H54 (cell line): ENCODE measurements around the gene SYNE1.
A peak's percentile ranks its signal among the peaks of the same experiment; 100 is the strongest.
"Not testable (repeated sequence)": the region's sequence is repeated elsewhere in the genome, so short reads cannot be mapped to it uniquely, and the experiment has no call there.

Experiments used
- DNase-seq: peaks from one replicate; pipeline ENCODE4 v3.0.0; 2011; ENCODE audit warnings: low spot score, mixed read lengths; ENCODE audit not compliant: insufficient read length
- FAIRE-seq: peaks from 3 replicates; lab custom pipeline; 2011; peaks lifted over from hg19 to GRCh38; lab: Jason Lieb, UNC
- POLR2A ChIP-seq: IDR thresholded peaks from 2 replicates; pipeline ENCODE4 v1.6.1; 2011; ENCODE audit warnings: low read depth, mild to moderate bottlenecking, low read length

The SYNE1 gene

GRCh38 chr6:152566103-152566875, 70.9 kb downstream of the SYNE1 start:
- FAIRE-seq (no peak), DNase-seq (no peak)
- no peak for TF ChIP-seq POLR2A

- no peak for TF ChIP-seq POLR2A
- FAIRE-seq, result no peak
- DNase-seq, result no peak
Measured at GRCh38 chr6:152563177-152563576, 74.0 kb downstream of the SYNE1 start.

- not testable (repeated sequence) for FAIRE-seq
Measured at GRCh38 chr6:152558798-152559197, 78.4 kb downstream of the SYNE1 start.

GRCh38 chr6:152557502-152557901, 79.7 kb downstream of the SYNE1 start:
- TF ChIP-seq POLR2A, result no peak
- DNase-seq, result no peak
- no peak for FAIRE-seq

More at GRCh38 chr6:152558798-152559197, 78.4 kb downstream of the SYNE1 start:
- DNase-seq, result not testable (repeated sequence)

GRCh38 chr6:152554851-152555250, 82.3 kb downstream of the SYNE1 start:
- DNase-seq, result no peak
- FAIRE-seq, result no peak
- no peak for TF ChIP-seq POLR2A

GRCh38 chr6:152552616-152553209, 84.4 kb downstream of the SYNE1 start:
- FAIRE-seq (no peak), DNase-seq (peak; percentile 0)
- TF ChIP-seq POLR2A, result no peak

GRCh38 chr6:152543519-152543918, 93.6 kb downstream of the SYNE1 start:
- TF ChIP-seq POLR2A, result no peak
- no peak for FAIRE-seq
- no peak for DNase-seq

- FAIRE-seq (no peak), DNase-seq (no peak)
- TF ChIP-seq POLR2A, result no peak
Measured at GRCh38 chr6:152540381-152540780, 96.8 kb downstream of the SYNE1 start.

- no peak for TF ChIP-seq POLR2A
- DNase-seq, result no peak
- FAIRE-seq, result no peak
Measured at GRCh38 chr6:152534541-152534940, 102.6 kb downstream of the SYNE1 start.

- FAIRE-seq (no peak), DNase-seq (no peak)
- no peak for TF ChIP-seq POLR2A
Measured at GRCh38 chr6:152532556-152533422, 104.4 kb downstream of the SYNE1 start.

- no peak for FAIRE-seq
- no peak for TF ChIP-seq POLR2A
- no peak for DNase-seq
Measured at GRCh38 chr6:152531659-152532058, 105.5 kb downstream of the SYNE1 start.

GRCh38 chr6:152529369-152529768, 107.8 kb downstream of the SYNE1 start:
- FAIRE-seq (no peak), DNase-seq (no peak)
- TF ChIP-seq POLR2A, result no peak

- FAIRE-seq, DNase-seq: not testable (repeated sequence)
Measured at GRCh38 chr6:152514120-152514519, 123.0 kb downstream of the SYNE1 start.

- DNase-seq (no peak), FAIRE-seq (no peak)
- TF ChIP-seq POLR2A, result no peak
Measured at GRCh38 chr6:152509916-152510315, 127.2 kb downstream of the SYNE1 start.
